A549 treated with dexamethasone at 1 μM for 4 hours (cell line): ENCODE measurements around the gene GJA5. TPM values are rescaled to one million over a fixed set of nuclear protein-coding genes. Genes with fewer than 3 reads are reported as not detected.

Experiments used
- total RNA-seq: library from RNA; stranded (reverse); fragments of 200-300 nt; extraction: Qiagen RNA extraction; gene quantifications from 5 replicates; pipeline ENCODE4 v1.2.3, GENCODE V29; 2022

The GJA5 gene
- total RNA-seq: 0.06 to 0.12 TPM in 2 of 5 replicates, not detected in the others

DNA sequence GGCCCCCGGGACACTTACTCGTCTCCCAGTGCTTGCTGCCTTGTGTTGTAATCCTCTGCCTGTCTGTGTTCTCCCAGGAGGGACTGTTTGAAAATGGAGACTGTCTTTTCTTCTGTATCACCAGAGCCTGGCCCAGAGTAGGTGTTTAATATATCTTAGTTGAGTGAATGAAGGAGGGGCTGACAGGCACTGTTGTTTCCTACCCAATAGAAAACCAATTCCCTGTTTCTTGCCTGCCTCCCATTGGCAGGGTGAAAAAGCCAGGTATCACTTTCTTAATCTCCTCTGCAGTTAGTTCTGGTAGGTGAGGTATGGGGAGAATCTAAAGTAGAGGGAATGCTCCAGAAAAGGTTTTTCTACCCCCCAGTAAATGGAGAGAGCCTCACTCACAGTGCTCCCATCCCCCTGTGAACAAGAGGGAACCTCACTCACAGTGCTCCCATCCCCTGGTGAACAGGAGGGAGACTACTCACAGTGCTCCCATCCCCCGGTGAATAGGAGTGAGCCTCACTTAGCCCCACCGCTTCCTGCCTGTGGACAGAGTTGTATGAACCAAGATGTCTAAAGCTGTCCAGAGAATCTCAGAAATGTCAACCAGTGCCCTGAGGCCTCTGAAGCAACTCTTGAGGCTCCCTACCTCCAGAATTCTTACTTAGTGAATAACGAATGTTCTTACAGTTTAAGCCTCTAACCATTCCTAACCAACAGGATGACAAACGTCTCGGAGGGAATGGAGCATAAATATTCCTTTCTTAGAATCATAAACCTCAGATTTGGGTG, at the start of gene GJA5:
Gene GJA5 (minus strand): TSS at position 122 of the 780 bp plus-strand sequence. CDS start 1,364 bp downstream, outside the sequence.

Other genes with a start within 250 kb of the GJA5 start
- gene BCL9, start 219.1 kb downstream of the GJA5 start, total RNA-seq: 3.8 to 7.1 TPM (median 5.9 TPM) in 5 replicates
- 18.7 to 21.1 TPM (median 20.4 TPM) in 5 replicates for gene ACP6, start 90.1 kb downstream of the GJA5 start, total RNA-seq
- not detected in 5 replicates for gene GJA8, start 142.2 kb upstream of the GJA5 start, total RNA-seq
- 3.8 to 5.1 TPM (median 4.9 TPM) in 5 replicates for gene GPR89B, start 167.8 kb upstream of the GJA5 start, total RNA-seq